ENCODE results near the gene PRPF19. TPM values are rescaled to one million over a fixed set of nuclear protein-coding genes. Genes with fewer than 3 reads are reported as not detected.
A peak's percentile ranks its signal among the peaks of the same experiment; 100 is the strongest.

PRPF19 gene
- total RNA-seq, 1 donor from 2014 or later: 34.5 TPM

GRCh38 chr11:60858731-60859464 is 47.5 kb downstream of the PRPF19 start:
- Histone ChIP-seq H3K27me3 (peaks cover 16% of the 10 kb centered on the region), H4K20me1 (ENCODE audit: low read depth) (no peaks in the 10 kb centered on the region), H3K36me3 (no peaks in the 10 kb centered on the region), H3K4me1 (no peaks in the 10 kb centered on the region), H3K79me2 (ENCODE audit: low read depth) (no peaks in the 10 kb centered on the region), H3K4me3 (no peak overlapping the region), H3K27ac (no peak overlapping the region), H3K4me2 (no peak overlapping the region), H3K9me3 (ENCODE audit: low read depth) (no peaks in the 10 kb centered on the region), H2AFZ (replicated peaks) (no peak overlapping the region), H3F3A (ENCODE audit: low read depth) (no peaks in the 10 kb centered on the region), H3K9ac (no peak overlapping the region)
- no peak for DNase-seq (ENCODE audit: low spot score)
- Mint-ChIP-seq H3K27me3 (ENCODE audit: insufficient read depth, low read depth) (peaks cover 9% of the 10 kb centered on the region), H3K9me3 (no peaks in the 10 kb centered on the region), H3K4me3 (no peak overlapping the region), H3K4me1 (peaks cover 7% of the 10 kb centered on the region), H3K27ac (no peak overlapping the region), H3K36me3 (no peaks in the 10 kb centered on the region)
- TF ChIP-seq CTCF (IDR thresholded peaks at IDR 0.05) (no peak), EZH2phosphoT487 (IDR thresholded peaks at IDR 0.05) (no peak), EZH2 (IDR thresholded peaks at IDR 0.05) (no peak)

GRCh38 chr11:60858236-60858635 is 48.1 kb downstream of the PRPF19 start:
- H3K79me2 ChIP-seq (ENCODE audit: low read depth): no peaks in the 10 kb centered on the region
- H4K20me1 ChIP-seq (ENCODE audit: low read depth): no peaks in the 10 kb centered on the region
- no peak overlapping the region for H3K4me2 ChIP-seq
- no peak overlapping the region for H3K4me3 ChIP-seq
- H3K27me3 ChIP-seq: peaks cover 22% of the 10 kb centered on the region
- Mint-ChIP-seq H3K4me3 (no peak overlapping the region), H3K36me3 (no peaks in the 10 kb centered on the region), H3K4me1 (peaks cover 7% of the 10 kb centered on the region), H3K27ac (peak overlapping the region; percentile 77), H3K27me3 (ENCODE audit: insufficient read depth, low read depth) (peaks cover 9% of the 10 kb centered on the region), H3K9me3 (no peaks in the 10 kb centered on the region)
- DNase-seq (ENCODE audit: low spot score): no peak
- H3K27ac ChIP-seq: no peak overlapping the region
- no peaks in the 10 kb centered on the region for H3K36me3 ChIP-seq
- no peaks in the 10 kb centered on the region for H3K4me1 ChIP-seq
- H3K9ac ChIP-seq: no peak overlapping the region
- H3K9me3 ChIP-seq (ENCODE audit: low read depth): no peaks in the 10 kb centered on the region
- no peak for TF ChIP-seq EZH2phosphoT487 (IDR thresholded peaks at IDR 0.05)
- no peak for TF ChIP-seq EZH2 (IDR thresholded peaks at IDR 0.05)
- TF ChIP-seq CTCF (IDR thresholded peaks at IDR 0.05): no peak
- no peak overlapping the region for H2AFZ ChIP-seq (replicated peaks)
- H3F3A ChIP-seq (ENCODE audit: low read depth): no peaks in the 10 kb centered on the region

GRCh38 chr11:60857378-60858232 is 48.8 kb downstream of the PRPF19 start:
- H3K27ac ChIP-seq: no peak overlapping the region
- no peak for TF ChIP-seq EZH2phosphoT487 (IDR thresholded peaks at IDR 0.05)
- no peak for TF ChIP-seq CTCF (IDR thresholded peaks at IDR 0.05)

More at GRCh38 chr11:60857378-60858232, 48.8 kb downstream of the PRPF19 start:
- peaks cover 7% of the 10 kb centered on the region for H3K4me1 Mint-ChIP-seq
- Histone ChIP-seq H3K9me3 (ENCODE audit: low read depth) (no peaks in the 10 kb centered on the region), H3K36me3 (no peaks in the 10 kb centered on the region), H3F3A (ENCODE audit: low read depth) (no peaks in the 10 kb centered on the region), H3K4me3 (no peak overlapping the region), H3K79me2 (ENCODE audit: low read depth) (no peaks in the 10 kb centered on the region), H2AFZ (replicated peaks) (no peak overlapping the region), H3K4me1 (no peaks in the 10 kb centered on the region), H3K4me2 (no peak overlapping the region), H3K9ac (no peak overlapping the region), H4K20me1 (ENCODE audit: low read depth) (no peaks in the 10 kb centered on the region), H3K27me3 (peaks cover 28% of the 10 kb centered on the region)
- no peak overlapping the region for H3K27ac Mint-ChIP-seq
- H3K9me3 Mint-ChIP-seq: no peaks in the 10 kb centered on the region
- DNase-seq (ENCODE audit: low spot score): no peak
- no peak overlapping the region for H3K4me3 Mint-ChIP-seq
- peaks cover 9% of the 10 kb centered on the region for H3K27me3 Mint-ChIP-seq (ENCODE audit: insufficient read depth, low read depth)
- H3K36me3 Mint-ChIP-seq: no peaks in the 10 kb centered on the region

Measured in neural progenitor cell (in vitro differentiated cells).